Breast epithelium (tissue), 4 donors: ENCODE measurements around the gene GIPC1. TPM values are rescaled to one million over a fixed set of nuclear protein-coding genes. Genes with fewer than 3 reads are reported as not detected.

ENCODE experiments used
- DNase-seq, 2 donors: peaks; one replicate each; pipeline ENCODE4 v3.0.0-alpha.2; 2019; ENCODE audit warnings: low spot score in 2 of 2
- H3K27ac ChIP-seq, 2 donors: fragments of 200-600 bp; sonication (generic) in 1 of 2; one replicate each; pipeline ENCODE4 v1.5.1; 2016 to 2019; ENCODE audit warnings: mild to moderate bottlenecking in 1 of 2
- H3K27me3 ChIP-seq, 2 donors: fragments of 200-600 bp; sonication (generic) in 1 of 2; one replicate each; pipeline versions ENCODE4 v1.5.1 to v1.6.0; 2017 to 2019; ENCODE audit warnings: control low read depth in 1 of 2, mild to moderate bottlenecking in 1 of 2
- H3K36me3 ChIP-seq: fragments of 200-600 bp; one replicate; pipeline ENCODE4 v1.5.1; 2019
- H3K4me1 ChIP-seq, 2 donors: fragments of 200-600 bp; sonication (generic); one replicate each; pipeline ENCODE4 v1.5.1; 2016 to 2019; ENCODE audit warnings: control low read depth in 1 of 2
- H3K4me3 ChIP-seq, 3 donors: fragments of 200-600 bp; sonication (generic); 1 replicate in 2 of 3; 2 replicates in 1 of 3; pipeline ENCODE4 v1.5.1; 2016 to 2019; ENCODE audit warnings: mild to moderate bottlenecking in 3 of 3, moderate library complexity in 2 of 3
- H3K9me3 ChIP-seq, 2 donors: fragments of 200-600 bp; sonication (generic) in 1 of 2; one replicate each; pipeline ENCODE4 v1.5.1; 2016 to 2019; ENCODE audit warnings: control low read depth in 1 of 2
- CTCF ChIP-seq, 3 donors: fragments of 450-650 bp; IDR thresholded peaks; one replicate each; pipeline ENCODE4 v1.5.1; 2016 to 2017; ENCODE audit warnings: antibody characterized with exemption in 3 of 3, mild to moderate bottlenecking in 3 of 3, moderate library complexity in 3 of 3
- POLR2A ChIP-seq: fragments of 450-650 bp; IDR thresholded peaks from one replicate; pipeline ENCODE4 v1.6.1; 2016; ENCODE audit warnings: antibody characterized with exemption, mild to moderate bottlenecking, moderate library complexity
- POLR2AphosphoS5 ChIP-seq, 3 donors: sonication (generic); formaldehyde crosslinking; IDR thresholded peaks; one replicate each; pipeline ENCODE4 v1.6.1; 2017; ENCODE audit warnings: antibody characterized with exemption in 3 of 3
- intact Hi-C: fragments of 100-400 bp; cut with DNase I; formaldehyde crosslinking; loops from one replicate; pipeline ENCODE4 v1.15.1; 2023; ENCODE audit warnings: low total_unique reads
- total RNA-seq, 3 donors: library from RNA; depleted of rRNA; stranded (reverse); fragments of >200 nt; gene quantifications; one replicate each; pipeline ENCODE4 v1.1.0, GENCODE V29; 2016

The GIPC1 gene
- total RNA-seq, 3 donors from 2014 or later, result 48.8 to 79.0 (median 72.0) TPM

- intact Hi-C loops, result no loop called here
- peaks cover 9 to 21% of the 10 kb centered on the region in 2 donors for H3K4me1 ChIP-seq
- H3K27ac ChIP-seq, result peak overlapping the region; percentile 87 to 91
Observed at GRCh38 chr19:14497228-14497921, 1.4 kb upstream of the GIPC1 start.

GRCh38 chr19:14496834-14497227, 904 bp upstream of the GIPC1 start:
- no peaks in the 10 kb centered on the region for H3K36me3 ChIP-seq
- DNase-seq, result no peak
- H3K4me3 ChIP-seq, result peak overlapping the region in 2 of 3 donors; percentile 92 to 96
- peaks cover 9 to 18% of the 10 kb centered on the region in 2 donors for H3K4me1 ChIP-seq
- H3K27ac ChIP-seq, result peak overlapping the region; percentile 87 to 91
- no peak for TF ChIP-seq POLR2A
- TF ChIP-seq CTCF (IDR thresholded peaks at IDR 0.05), result no peak
- TF ChIP-seq POLR2AphosphoS5 (IDR thresholded peaks at IDR 0.05), result no peak
- no peaks in the 10 kb centered on the region for H3K9me3 ChIP-seq
- intact Hi-C loops, result no loop called here
- H3K27me3 ChIP-seq, result no peaks in the 10 kb centered on the region

More at GRCh38 chr19:14497228-14497921, 1.4 kb upstream of the GIPC1 start:
- Histone ChIP-seq H3K27me3 (no peaks in the 10 kb centered on the region), H3K4me3 (peak overlapping the region in 1 of 3 donors; percentile 96), H3K36me3 (no peaks in the 10 kb centered on the region), H3K9me3 (no peaks in the 10 kb centered on the region)
- DNase-seq, result no peak
- TF ChIP-seq POLR2A, result no peak
- TF ChIP-seq POLR2AphosphoS5 (IDR thresholded peaks at IDR 0.05), result peak in 1 of 3 donors; percentile 29

- Histone ChIP-seq H3K27ac (peak overlapping the region; percentile 87 to 91), H3K9me3 (no peaks in the 10 kb centered on the region), H3K4me3 (peak overlapping the region; percentile 88 to 96 (median 92)), H3K4me1 (peaks cover 9 to 18% of the 10 kb centered on the region in 2 donors), H3K27me3 (no peaks in the 10 kb centered on the region), H3K36me3 (no peaks in the 10 kb centered on the region)
- intact Hi-C loops, result no loop called here
- TF ChIP-seq CTCF (IDR thresholded peaks at IDR 0.05) (no peak), POLR2A (no peak), POLR2AphosphoS5 (IDR thresholded peaks at IDR 0.05) (no peak)
- DNase-seq, result no peak
Observed at GRCh38 chr19:14495672-14496028, 277 bp downstream of the GIPC1 start.

GRCh38 chr19:14494910-14495671, 836 bp downstream of the GIPC1 start:
- H3K4me1 ChIP-seq, result peaks cover 9 to 18% of the 10 kb centered on the region in 2 donors
- intact Hi-C loops, result no loop called here
- DNase-seq, result no peak

GRCh38 chr19:14494411-14494810, 1.5 kb downstream of the GIPC1 start:
- intact Hi-C loops, result no loop called here
- peak overlapping the region in 2 of 3 donors; percentile 92 to 96 for H3K4me3 ChIP-seq
- H3K27me3 ChIP-seq, result no peaks in the 10 kb centered on the region
- DNase-seq, result no peak
- TF ChIP-seq CTCF (IDR thresholded peaks at IDR 0.05) (no peak), POLR2AphosphoS5 (IDR thresholded peaks at IDR 0.05) (no peak)
- H3K36me3 ChIP-seq, result no peaks in the 10 kb centered on the region
- no peaks in the 10 kb centered on the region for H3K9me3 ChIP-seq
- H3K27ac ChIP-seq, result peak overlapping the region; percentile 87 to 91
- peaks cover 9 to 18% of the 10 kb centered on the region in 2 donors for H3K4me1 ChIP-seq

More at GRCh38 chr19:14494910-14495671, 836 bp downstream of the GIPC1 start:
- no peaks in the 10 kb centered on the region for H3K36me3 ChIP-seq
- TF ChIP-seq POLR2AphosphoS5 (IDR thresholded peaks at IDR 0.05), result no peak
- no peak for TF ChIP-seq POLR2A
- TF ChIP-seq CTCF (IDR thresholded peaks at IDR 0.05), result no peak
- H3K4me3 ChIP-seq, result peak overlapping the region; percentile 88 to 96 (median 92)
- H3K9me3 ChIP-seq, result no peaks in the 10 kb centered on the region
- peak overlapping the region; percentile 87 to 91 for H3K27ac ChIP-seq
- H3K27me3 ChIP-seq, result no peaks in the 10 kb centered on the region
